ENCODE results near the gene ABITRAM.

- no peak for TF ChIP-seq CTCF (IDR thresholded peaks at IDR 0.05)
- TF ChIP-seq EP300 (IDR thresholded peaks at IDR 0.05), result no peak
- no peak for TF ChIP-seq POLR2AphosphoS5 (IDR thresholded peaks at IDR 0.05)
Observed at GRCh38 chr9:108903420-108904103, 30.6 kb upstream of the ABITRAM start.
